CD4-positive, CD25-positive, alpha-beta regulatory T cell (primary cell): ENCODE results near the gene INTS15. TPM values are rescaled to one million over a fixed set of nuclear protein-coding genes. Genes with fewer than 3 reads are reported as not detected.

Experiments used
- ATAC-seq, 2 donors: fragments of 150-1000 bp; cut with Tn5 transposase; one replicate each; pipeline ENCODE4 v1.10.0; 2021; ENCODE audit warnings: low read depth in 2 of 2, moderate number of reproducible peaks in 2 of 2, moderate library complexity in 1 of 2
- DNase-seq, 3 donors: peaks; one replicate each; pipeline versions ENCODE4 v3.0.0 to v3.0.0-alpha.2; 2012 to 2022; ENCODE audit warnings: mixed read lengths in 1 of 3
- H3K27ac ChIP-seq: one replicate; pipeline ENCODE4 v1.7.0; 2013; ENCODE audit warnings: mild to moderate bottlenecking, low read length; ENCODE audit not compliant: insufficient read depth, poor library complexity, severe bottlenecking
- H3K27me3 ChIP-seq: one replicate; pipeline ENCODE4 v1.7.0; 2013; ENCODE audit warnings: low read length; ENCODE audit not compliant: control insufficient read depth, insufficient read depth
- H3K36me3 ChIP-seq: one replicate; pipeline ENCODE4 v1.7.0; 2013; ENCODE audit warnings: mild to moderate bottlenecking, low read length, moderate library complexity; ENCODE audit not compliant: control insufficient read depth, insufficient read depth
- H3K4me1 ChIP-seq: 2 replicates; pipeline ENCODE4 v1.7.0; 2013; ENCODE audit warnings: mild to moderate bottlenecking, low read length; ENCODE audit not compliant: insufficient read depth, control insufficient read depth, poor library complexity, severe bottlenecking
- H3K4me3 ChIP-seq: one replicate; pipeline ENCODE4 v1.7.0; 2013; ENCODE audit warnings: low read depth, mild to moderate bottlenecking, low read length, moderate library complexity
- H3K9me3 ChIP-seq, 2 experiments: 1 replicate in 1 of 2; 2 replicates in 1 of 2; pipeline ENCODE4 v1.7.0; 2013; ENCODE audit warnings: low read length in 2 of 2, mild to moderate bottlenecking in 1 of 2, moderate library complexity in 1 of 2; ENCODE audit not compliant: control insufficient read depth in 2 of 2
- H3K27ac Mint-ChIP-seq, 3 donors: one replicate each; pipeline ENCODE4 v1.8.0; 2020 to 2022; ENCODE audit warnings: mild to moderate bottlenecking in 3 of 3, mixed read lengths in 3 of 3, moderate library complexity in 2 of 3
- H3K27me3 Mint-ChIP-seq: one replicate; pipeline ENCODE4 v1.8.0; 2022; ENCODE audit warnings: mild to moderate bottlenecking, mixed read lengths
- H3K36me3 Mint-ChIP-seq: one replicate; pipeline ENCODE4 v1.8.0; 2020; ENCODE audit warnings: mixed read lengths
- H3K4me1 Mint-ChIP-seq, 4 donors: one replicate each; pipeline ENCODE4 v1.8.0; 2020 to 2022; ENCODE audit warnings: mixed read lengths in 4 of 4, mild to moderate bottlenecking in 1 of 4
- H3K4me3 Mint-ChIP-seq, 4 donors: one replicate each; pipeline ENCODE4 v1.8.0; 2020 to 2022; ENCODE audit warnings: mild to moderate bottlenecking in 4 of 4, mixed read lengths in 4 of 4, moderate library complexity in 3 of 4
- H3K9me3 Mint-ChIP-seq, 7 donors: one replicate each; pipeline ENCODE4 v1.8.0; 2020 to 2022; ENCODE audit warnings: mixed read lengths in 7 of 7, mild to moderate bottlenecking in 3 of 7, moderate library complexity in 2 of 7
- polyA plus RNA-seq, 4 donors: library from polyadenylated mRNA; unstranded; fragments of 300-500 nt; fragmentation: Illumina TruSeq; gene quantifications; one replicate each; pipeline ENCODE4 v1.2.3, GENCODE V29; 2021
- total RNA-seq: library from RNA; stranded (reverse); gene quantifications from one replicate; pipeline ENCODE4 v1.2.3, GENCODE V29; 2022

The INTS15 gene
- total and polyA plus RNA-seq, 5 donors from 2014 or later, result 28.3 to 50.1 (median 32.6) TPM

DNA sequence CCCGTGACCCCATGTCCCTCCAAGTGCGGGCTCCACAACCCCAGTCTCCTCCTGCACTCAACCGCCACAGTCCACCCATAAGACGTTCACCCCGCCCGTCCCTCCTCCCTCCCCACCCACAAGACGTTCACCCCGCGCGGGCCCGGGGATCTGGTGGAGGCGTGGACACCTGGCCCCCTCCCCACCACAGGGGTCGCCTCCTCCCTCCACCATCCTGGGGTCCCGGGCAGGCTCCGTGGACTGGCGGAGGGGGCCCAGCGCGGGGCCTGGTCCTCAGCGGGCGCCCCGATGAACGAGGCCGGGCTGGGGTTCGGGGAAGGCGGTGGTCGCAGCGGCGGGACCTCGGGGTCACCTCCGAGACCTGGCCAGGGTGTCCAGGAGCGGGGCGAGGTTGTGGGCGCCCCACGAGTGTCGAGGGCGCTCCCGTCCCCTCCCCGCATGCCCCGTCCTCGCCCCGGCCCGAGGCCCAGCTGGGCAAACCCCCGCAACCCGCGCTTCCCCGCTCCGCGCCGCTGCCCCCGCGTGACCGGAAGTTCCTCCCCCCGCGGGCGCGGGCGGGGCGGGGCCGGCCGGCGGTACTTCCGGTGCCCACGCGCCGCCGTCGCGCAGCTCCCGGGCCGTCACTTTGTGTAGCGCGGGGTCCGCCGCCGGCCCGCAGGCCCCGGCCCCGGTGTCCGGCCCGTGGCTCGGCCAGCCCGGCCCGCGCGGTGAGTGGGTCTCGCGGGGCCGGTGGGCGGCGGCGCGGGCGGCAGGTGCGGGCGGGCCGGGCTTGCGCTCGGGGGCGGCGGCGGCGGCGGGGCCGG, 47.1 kb downstream of the INTS15 start, which contains the start of gene ZNF316:
ZNF316 (plus strand) TSS at position 578 of the 803 bp plus-strand sequence. CDS start 5,092 bp downstream, outside the sequence.
- Histone ChIP-seq H3K27me3 (no peaks in the 10 kb centered on the region), H3K36me3 (peaks cover 15% of the 10 kb centered on the region), H3K4me3 (peak within 1 kb of the TSS; percentile 53), H3K4me1 (peaks cover 23% of the 10 kb centered on the region), H3K27ac (peak within 1 kb of the TSS; percentile 66), H3K9me3 (no peaks in the 10 kb centered on the region)
- Mint-ChIP-seq H3K27me3 (no peaks in the 10 kb centered on the region), H3K4me1 (peaks cover 0 to 37% (median 20%) of the 10 kb centered on the region in 4 donors), H3K36me3 (peaks cover 14% of the 10 kb centered on the region), H3K9me3 (no peaks in the 10 kb centered on the region), H3K27ac (peak within 1 kb of the TSS; percentile 79 to 94 (median 85)), H3K4me3 (peak within 1 kb of the TSS; percentile 85 to 93 (median 88))
- peak; percentile 53 to 65 (median 63) for DNase-seq
- ATAC-seq, result peak; percentile 60 to 61

DNA sequence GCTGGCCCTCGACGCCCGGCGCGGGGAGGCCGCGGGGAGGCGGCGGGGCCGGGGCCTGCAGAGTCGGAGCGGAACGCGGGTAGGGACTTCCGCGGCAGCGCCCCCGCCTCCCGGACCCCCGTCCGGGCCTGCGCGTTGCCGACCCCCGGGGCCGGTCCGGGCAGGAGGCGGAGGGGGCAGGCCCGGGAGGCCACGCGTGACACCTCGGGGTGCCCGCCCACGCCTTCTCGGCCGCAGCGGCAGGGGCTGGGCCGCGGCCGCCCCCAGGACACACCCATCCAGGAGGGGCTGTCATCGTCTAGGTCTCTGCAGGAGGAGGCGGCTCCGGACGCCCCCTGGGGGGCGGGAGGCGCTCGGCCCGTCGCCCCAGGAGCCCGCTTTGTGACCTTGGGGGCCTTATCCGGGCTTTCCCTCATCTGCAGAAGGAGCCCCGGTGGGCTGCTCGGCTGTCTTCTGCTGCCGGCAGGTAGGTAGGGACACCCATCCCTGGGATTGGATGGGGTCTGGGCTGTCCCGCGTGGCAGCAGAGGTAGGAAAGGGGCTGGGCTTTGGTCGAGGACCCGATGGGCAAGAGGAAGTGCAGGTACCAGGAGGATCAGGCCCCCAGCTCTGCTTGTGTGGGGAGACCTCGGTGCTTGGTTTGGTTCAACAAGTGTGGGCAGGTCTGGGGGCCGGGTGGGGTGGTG, 47.9 kb downstream of the INTS15 start:
- H3K4me3 Mint-ChIP-seq, result peak overlapping the region; percentile 84 to 92 (median 85)
- Histone ChIP-seq H3K4me1 (peaks cover 23% of the 10 kb centered on the region), H3K4me3 (peak overlapping the region; percentile 19), H3K27ac (peak overlapping the region; percentile 63), H3K27me3 (no peaks in the 10 kb centered on the region), H3K9me3 (no peaks in the 10 kb centered on the region), H3K36me3 (peaks cover 23% of the 10 kb centered on the region)
- H3K27me3 Mint-ChIP-seq, result no peaks in the 10 kb centered on the region
- peaks cover 14% of the 10 kb centered on the region for H3K36me3 Mint-ChIP-seq
- peak; percentile 40 to 60 (median 54) for DNase-seq
- H3K4me1 Mint-ChIP-seq, result peaks cover 0 to 37% (median 20%) of the 10 kb centered on the region in 4 donors
- ATAC-seq, result peak; percentile 70
- peak overlapping the region; percentile 79 to 94 (median 85) for H3K27ac Mint-ChIP-seq
- no peaks in the 10 kb centered on the region for H3K9me3 Mint-ChIP-seq

DNA sequence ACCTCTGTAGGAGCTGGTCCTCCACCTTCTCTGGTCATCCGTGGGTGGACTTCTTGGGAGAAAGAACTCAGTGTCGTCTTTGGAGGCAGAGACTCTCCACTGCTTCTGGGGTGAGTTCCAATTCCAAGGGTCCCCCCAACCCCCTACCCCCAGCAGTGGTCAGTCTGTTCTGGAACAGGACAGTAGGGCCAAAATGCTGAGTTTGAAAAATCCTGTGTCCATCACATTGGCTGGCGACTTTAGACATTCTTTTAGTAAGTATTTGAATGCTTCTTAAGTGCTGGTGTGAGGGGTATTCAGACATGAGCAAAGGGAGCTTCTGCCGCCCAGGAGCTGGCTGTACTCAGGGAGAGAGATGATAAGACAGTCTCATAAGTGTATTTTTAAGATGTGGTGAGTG, 49.2 kb downstream of the INTS15 start:
- peak overlapping the region; percentile 19 for H3K4me3 ChIP-seq
- H3K27me3 ChIP-seq, result no peaks in the 10 kb centered on the region
- H3K36me3 Mint-ChIP-seq, result peaks cover 14% of the 10 kb centered on the region
- peaks cover 0 to 37% (median 20%) of the 10 kb centered on the region in 4 donors for H3K4me1 Mint-ChIP-seq
- no peaks in the 10 kb centered on the region for H3K9me3 Mint-ChIP-seq
- H3K27ac Mint-ChIP-seq, result peak overlapping the region; percentile 61 to 94 (median 85)
- H3K27me3 Mint-ChIP-seq, result no peaks in the 10 kb centered on the region
- DNase-seq (no peak), ATAC-seq (no peak)
- peaks cover 23% of the 10 kb centered on the region for H3K4me1 ChIP-seq
- H3K36me3 ChIP-seq, result peaks cover 31% of the 10 kb centered on the region
- no peak overlapping the region for H3K27ac ChIP-seq
- H3K9me3 ChIP-seq, result no peaks in the 10 kb centered on the region
- peak overlapping the region; percentile 48 to 92 (median 85) for H3K4me3 Mint-ChIP-seq

DNA sequence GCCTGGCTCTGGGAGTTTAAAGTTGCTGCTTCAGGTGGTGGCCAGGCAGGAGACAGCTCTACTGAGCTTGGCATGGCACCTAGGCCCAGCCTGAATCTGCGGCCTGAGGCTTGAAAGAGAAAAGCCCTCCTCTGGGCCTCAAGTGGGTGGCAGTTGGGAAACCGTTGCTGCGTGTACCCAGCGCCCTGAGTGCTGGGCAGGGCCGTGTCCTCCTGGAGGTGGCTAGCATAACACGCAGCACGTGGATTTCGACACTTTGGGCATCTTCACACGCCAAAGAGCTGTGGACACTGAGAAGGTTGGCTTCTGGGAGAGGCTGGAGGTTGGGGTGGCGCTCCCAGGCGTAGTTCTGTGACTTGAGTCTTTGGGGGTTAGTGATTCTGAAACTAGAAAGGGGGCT, 49.8 kb downstream of the INTS15 start:
- Histone ChIP-seq H3K27ac (no peak overlapping the region), H3K4me3 (no peak overlapping the region), H3K36me3 (peaks cover 37% of the 10 kb centered on the region), H3K27me3 (no peaks in the 10 kb centered on the region), H3K9me3 (no peaks in the 10 kb centered on the region), H3K4me1 (peaks cover 23% of the 10 kb centered on the region)
- DNase-seq, result no peak
- no peaks in the 10 kb centered on the region for H3K9me3 Mint-ChIP-seq
- peaks cover 14% of the 10 kb centered on the region for H3K36me3 Mint-ChIP-seq
- H3K4me1 Mint-ChIP-seq, result peaks cover 0 to 35% (median 20%) of the 10 kb centered on the region in 4 donors
- ATAC-seq, result no peak
- H3K27ac Mint-ChIP-seq, result peak overlapping the region in 2 of 3 donors; percentile 85 to 94
- H3K27me3 Mint-ChIP-seq, result no peaks in the 10 kb centered on the region
- peak overlapping the region; percentile 78 to 92 (median 85) for H3K4me3 Mint-ChIP-seq

DNA sequence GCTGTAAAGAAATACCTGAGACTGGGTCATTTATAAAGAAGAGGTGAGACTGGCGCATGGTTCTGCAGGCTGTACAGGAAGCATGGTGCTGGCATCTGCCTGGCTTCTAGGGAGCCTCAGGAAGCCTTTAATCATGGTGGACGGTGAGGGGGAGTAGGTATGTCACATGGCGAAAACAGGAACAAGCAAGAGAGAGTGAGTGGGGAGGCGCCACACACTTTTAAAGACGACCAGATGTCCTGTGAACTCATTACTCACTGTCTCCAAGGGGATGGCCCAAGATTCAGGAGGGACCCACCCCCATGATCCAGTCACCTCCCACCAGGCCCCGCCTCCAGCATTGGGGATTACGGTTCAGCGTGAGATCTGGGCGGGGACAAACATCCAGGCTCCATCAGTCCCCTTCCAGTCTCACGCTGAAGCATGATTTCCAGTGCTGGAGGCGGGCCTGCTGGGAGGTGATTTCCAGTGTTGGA, 50.5 kb downstream of the INTS15 start:
- H3K4me1 Mint-ChIP-seq, result peaks cover 0 to 35% (median 20%) of the 10 kb centered on the region in 4 donors
- H3K9me3 Mint-ChIP-seq, result no peaks in the 10 kb centered on the region
- no peak for DNase-seq
- H3K9me3 ChIP-seq, result no peaks in the 10 kb centered on the region
- H3K4me3 Mint-ChIP-seq, result peak overlapping the region; percentile 23 to 78 (median 33)
- H3K27ac Mint-ChIP-seq, result peak overlapping the region; percentile 31 to 85 (median 79)
- no peaks in the 10 kb centered on the region for H3K27me3 ChIP-seq
- H3K27me3 Mint-ChIP-seq, result no peaks in the 10 kb centered on the region
- H3K36me3 ChIP-seq, result peaks cover 43% of the 10 kb centered on the region
- peaks cover 14% of the 10 kb centered on the region for H3K36me3 Mint-ChIP-seq
- H3K27ac ChIP-seq, result no peak overlapping the region
- peaks cover 23% of the 10 kb centered on the region for H3K4me1 ChIP-seq
- no peak for ATAC-seq
- no peak overlapping the region for H3K4me3 ChIP-seq

DNA sequence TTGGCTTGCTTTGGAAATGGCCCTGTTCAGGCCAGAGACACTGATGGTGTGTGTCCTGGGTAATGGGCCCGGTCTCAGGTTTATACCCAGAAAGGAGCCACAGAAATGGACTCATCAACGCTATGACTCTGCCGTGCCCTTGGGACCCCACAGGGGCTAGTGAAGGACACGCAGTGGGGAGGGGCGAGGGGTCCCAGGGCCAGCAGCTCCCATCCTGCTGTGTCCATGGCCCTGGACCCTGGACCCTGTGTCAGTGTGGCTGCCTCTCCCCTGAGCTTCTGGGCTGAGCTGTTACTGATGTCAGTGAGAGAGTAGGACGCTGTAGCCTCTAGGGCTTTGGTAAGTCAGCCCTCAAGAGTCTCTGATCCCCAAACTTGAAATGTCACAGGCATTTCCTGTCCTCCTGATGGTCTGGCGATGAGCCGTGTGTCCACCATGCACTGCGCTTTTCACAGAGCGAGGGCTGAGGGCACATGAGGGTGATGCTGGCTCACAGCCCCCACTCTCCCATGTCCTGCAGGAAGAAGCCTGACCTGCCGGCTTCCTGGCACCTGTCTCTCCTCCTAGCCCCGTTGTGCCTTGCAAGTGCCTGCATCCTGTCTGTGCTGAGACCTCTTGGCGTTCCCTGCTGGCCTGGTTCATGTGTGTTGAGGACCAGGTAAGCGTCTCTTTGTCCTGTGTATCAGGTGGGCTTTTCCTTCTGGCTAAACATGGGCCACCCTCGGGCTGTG, 51.6 kb downstream of the INTS15 start:
- H3K4me1 Mint-ChIP-seq, result peaks cover 0 to 30% (median 20%) of the 10 kb centered on the region in 4 donors
- H3K27ac Mint-ChIP-seq, result peak overlapping the region in 1 of 3 donors; percentile 14
- no peak for ATAC-seq
- no peaks in the 10 kb centered on the region for H3K27me3 Mint-ChIP-seq
- no peaks in the 10 kb centered on the region for H3K9me3 ChIP-seq
- peak overlapping the region in 1 of 4 donors; percentile 59 for H3K4me3 Mint-ChIP-seq
- peaks cover 23% of the 10 kb centered on the region for H3K4me1 ChIP-seq
- no peaks in the 10 kb centered on the region for H3K27me3 ChIP-seq
- H3K9me3 Mint-ChIP-seq, result no peaks in the 10 kb centered on the region
- H3K36me3 ChIP-seq, result peaks cover 48% of the 10 kb centered on the region
- no peak overlapping the region for H3K27ac ChIP-seq
- no peak overlapping the region for H3K4me3 ChIP-seq
- peaks cover 14% of the 10 kb centered on the region for H3K36me3 Mint-ChIP-seq
- DNase-seq, result no peak

DNA sequence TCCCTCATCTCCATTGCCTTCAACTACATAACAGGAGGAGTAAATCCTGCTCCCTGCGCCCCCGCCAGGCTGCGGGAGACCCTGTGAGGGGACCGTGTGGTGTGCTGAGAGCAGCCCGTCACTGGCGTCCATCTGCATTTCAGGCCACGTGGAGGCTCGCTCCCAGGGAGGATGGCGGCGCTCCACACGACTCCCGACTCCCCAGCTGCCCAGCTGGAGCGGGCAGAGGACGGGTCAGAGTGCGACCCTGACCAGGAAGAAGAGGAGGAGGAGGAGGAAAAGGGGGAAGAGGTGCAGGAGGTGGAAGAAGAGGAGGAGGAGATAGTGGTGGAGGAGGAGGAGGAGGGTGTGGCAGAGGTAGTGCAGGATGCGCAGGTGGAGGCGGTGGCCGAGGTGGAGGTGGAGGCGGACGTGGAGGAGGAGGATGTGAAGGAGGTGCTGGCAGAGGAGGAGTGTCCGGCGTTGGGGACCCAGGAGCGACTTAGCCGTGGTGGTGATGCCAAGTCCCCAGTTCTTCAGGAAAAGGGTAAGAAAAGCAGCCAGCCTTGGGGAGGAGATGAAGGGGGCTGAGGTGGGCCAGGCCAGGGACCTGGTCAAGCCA, 52.5 kb downstream of the INTS15 start:
- H3K4me3 Mint-ChIP-seq, result no peak overlapping the region
- no peak for DNase-seq
- H3K9me3 ChIP-seq, result no peaks in the 10 kb centered on the region
- H3K27me3 Mint-ChIP-seq, result no peaks in the 10 kb centered on the region
- no peak for ATAC-seq
- H3K27ac ChIP-seq, result no peak overlapping the region
- H3K4me1 Mint-ChIP-seq, result peaks cover 0 to 30% (median 22%) of the 10 kb centered on the region in 4 donors
- peaks cover 23% of the 10 kb centered on the region for H3K4me1 ChIP-seq
- no peak overlapping the region for H3K4me3 ChIP-seq
- peaks cover 55% of the 10 kb centered on the region for H3K36me3 ChIP-seq
- H3K9me3 Mint-ChIP-seq, result no peaks in the 10 kb centered on the region
- peak overlapping the region in 1 of 3 donors; percentile 14 for H3K27ac Mint-ChIP-seq
- H3K27me3 ChIP-seq, result no peaks in the 10 kb centered on the region
- H3K36me3 Mint-ChIP-seq, result peaks cover 19% of the 10 kb centered on the region
